GM21390 (cell line): ENCODE data around the gene ZNF80.

Source experiments
- ATAC-seq: cut with Tn5 transposase; IDR thresholded peaks from one replicate; pipeline ENCODE4 v1.9.1; 2021; ENCODE audit not compliant: unreplicated experiment

The ZNF80 gene

GRCh38 chr3:114219741-114220140, 17.6 kb downstream of the ZNF80 start:
- no peak for ATAC-seq

DNA sequence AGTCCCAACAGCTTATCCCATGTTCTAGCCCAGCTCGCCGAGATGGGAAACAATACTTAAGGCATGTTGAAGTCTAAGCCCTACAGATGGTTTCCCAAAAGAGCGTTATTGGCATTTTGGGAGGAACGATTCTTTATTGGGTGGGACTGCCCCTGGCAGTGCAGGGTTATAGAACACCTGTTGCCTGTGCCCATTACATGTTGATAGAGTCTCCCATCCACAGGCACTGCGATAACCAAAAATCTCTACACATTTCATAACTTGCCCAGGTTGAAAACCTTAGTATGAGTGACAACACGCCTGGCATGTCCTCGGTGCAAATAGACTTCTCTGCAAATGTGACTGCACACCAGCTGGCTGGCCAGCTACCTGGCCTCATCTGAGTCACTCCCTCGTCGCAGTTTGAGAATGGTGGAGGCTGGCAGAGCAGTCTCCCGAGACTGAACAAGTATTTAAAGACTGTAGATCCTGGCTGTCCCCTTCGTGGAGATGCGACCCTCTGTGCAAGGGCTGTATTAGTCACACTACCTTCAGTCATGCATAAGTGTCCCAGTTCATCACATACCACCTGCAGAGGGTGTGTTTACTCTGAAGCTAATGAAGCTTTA, 18.7 kb downstream of the ZNF80 start:
- ATAC-seq, result no peak

GRCh38 chr3:114218006-114218405, 19.4 kb downstream of the ZNF80 start:
- ATAC-seq, result no peak

- ATAC-seq, result no peak
Measured at GRCh38 chr3:114217266-114217665, 20.1 kb downstream of the ZNF80 start.

DNA sequence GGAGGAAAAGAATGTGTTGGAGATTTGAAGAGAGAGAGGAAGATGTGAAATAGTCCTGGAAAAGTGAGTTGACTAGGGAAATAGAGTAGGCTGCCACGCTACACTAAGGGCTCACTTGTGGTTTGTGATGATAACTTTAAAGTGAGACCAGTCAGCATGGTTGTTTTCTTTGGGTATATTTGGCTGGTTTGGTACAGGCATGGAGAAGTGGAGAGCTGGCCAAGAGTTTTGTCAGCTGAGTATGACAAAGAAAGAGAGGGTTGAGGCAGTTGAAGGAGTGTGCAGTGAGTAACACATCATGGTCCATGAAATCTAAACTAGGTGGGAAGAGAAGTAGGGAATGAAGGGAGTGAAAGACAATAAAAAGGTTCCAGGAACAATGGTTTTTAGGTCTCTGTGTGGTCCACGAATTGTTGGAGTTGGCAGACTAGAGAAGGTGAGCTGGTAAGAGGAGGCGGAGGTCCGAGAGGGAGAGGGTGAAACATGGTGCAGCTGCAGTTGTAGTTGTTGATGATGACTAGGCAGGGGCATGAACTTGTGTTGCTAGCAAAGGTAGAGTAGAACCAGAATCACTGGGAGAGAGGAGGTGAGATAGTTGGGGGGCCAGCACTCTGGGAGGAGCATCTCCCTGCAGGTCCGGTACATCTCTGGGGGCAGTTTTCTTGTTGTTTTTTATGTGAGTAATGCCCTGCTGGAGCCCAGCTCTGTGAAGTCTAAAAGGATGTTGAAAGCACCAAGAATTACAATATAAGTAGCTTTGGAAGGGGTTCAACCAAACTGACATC, 21.0 kb downstream of the ZNF80 start:
- no peak for ATAC-seq

DNA sequence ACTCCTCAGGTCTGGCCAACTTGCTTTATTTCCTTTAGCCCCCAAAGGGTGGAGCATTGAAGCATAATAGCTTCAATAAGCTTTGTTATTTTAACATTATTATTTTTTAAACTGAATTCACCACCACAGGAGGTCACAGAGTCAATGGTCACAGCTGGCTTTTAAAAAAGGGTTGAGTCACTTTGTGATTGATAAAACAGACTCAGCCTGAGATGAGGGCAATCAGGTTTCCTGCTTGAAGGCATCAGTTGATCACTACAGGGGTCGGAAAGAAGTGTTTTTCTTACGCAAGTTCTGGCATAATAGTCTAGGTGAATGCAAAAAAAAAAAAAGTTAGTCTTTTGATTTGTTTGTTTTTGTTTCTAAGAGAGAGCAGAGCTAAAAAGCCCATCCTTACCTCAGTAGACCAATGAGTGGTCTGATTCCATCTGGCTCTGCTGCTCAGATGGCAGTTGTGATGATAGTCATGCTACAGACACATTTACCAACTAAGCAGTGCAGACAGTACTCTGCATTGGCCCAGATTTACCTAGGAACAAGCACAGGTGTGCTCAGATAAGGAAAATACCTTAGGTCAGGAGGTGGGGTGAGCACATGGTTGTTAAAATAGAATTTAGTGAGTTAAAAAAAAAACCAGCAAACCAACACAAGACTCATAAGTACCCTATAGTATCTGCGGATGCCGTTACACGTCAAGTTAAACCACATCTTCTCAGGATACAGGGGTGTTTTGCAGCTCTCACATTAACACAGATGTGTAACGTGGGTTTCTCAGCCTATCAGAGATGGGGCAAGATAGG, 22.6 kb downstream of the ZNF80 start:
- peak; percentile 8 for ATAC-seq

- ATAC-seq, result peak; percentile 89
Measured at GRCh38 chr3:114213627-114214541, 23.5 kb downstream of the ZNF80 start.

GRCh38 chr3:114213292-114213626, 24.1 kb downstream of the ZNF80 start:
- no peak for ATAC-seq

- ATAC-seq, result no peak
Measured at GRCh38 chr3:114212646-114213045, 24.7 kb downstream of the ZNF80 start.

GRCh38 chr3:114207768-114208167, 29.6 kb downstream of the ZNF80 start:
- ATAC-seq, result peak; percentile 93

GRCh38 chr3:114206342-114206741, 31.0 kb downstream of the ZNF80 start:
- no peak for ATAC-seq

DNA sequence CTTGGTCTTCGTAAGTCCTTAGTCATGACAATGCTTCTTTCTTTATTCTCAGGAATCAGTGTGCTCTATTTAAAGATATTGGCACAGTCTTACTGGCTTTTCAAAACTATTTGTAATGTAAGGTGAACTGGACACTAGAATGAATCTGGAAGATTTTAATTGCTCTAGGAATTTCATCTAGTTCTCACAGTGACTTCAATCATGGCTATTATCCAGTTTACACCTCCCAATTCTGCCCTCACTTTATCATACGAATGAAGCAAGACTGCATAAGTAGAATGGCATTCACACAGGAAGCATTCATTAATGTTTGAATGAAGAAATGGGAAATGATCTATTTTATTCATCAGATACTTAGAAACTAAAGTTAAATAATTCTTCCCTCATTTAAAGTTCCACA, 31.8 kb downstream of the ZNF80 start:
- no peak for ATAC-seq

DNA sequence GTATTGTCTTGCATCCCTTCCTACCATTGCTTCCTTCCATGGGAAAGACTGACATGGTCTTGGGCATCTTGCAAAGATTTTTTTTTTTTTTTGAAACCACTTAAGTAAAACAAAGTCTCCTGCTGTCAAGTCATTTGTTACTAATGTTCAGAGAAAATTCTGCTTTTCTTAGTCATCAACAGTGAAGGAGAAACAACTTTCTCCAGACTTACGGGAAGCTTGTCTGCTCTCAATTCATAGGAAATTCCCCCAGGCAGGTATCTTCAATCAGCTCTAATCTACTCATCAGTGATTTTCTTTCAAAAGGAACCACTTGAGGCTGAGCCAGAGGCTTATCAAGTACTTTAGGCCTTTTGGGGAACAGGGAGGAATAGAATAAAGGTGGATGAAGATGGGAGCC, 42.6 kb downstream of the ZNF80 start:
- ATAC-seq, result no peak

- ATAC-seq, result no peak
Measured at GRCh38 chr3:114192136-114192535, 45.2 kb downstream of the ZNF80 start.

- ATAC-seq, result no peak
Measured at GRCh38 chr3:114186501-114186900, 50.9 kb downstream of the ZNF80 start.
